Vagina (tissue), 1 donor: ENCODE data around the gene COPS7B. TPM values are rescaled to one million over a fixed set of nuclear protein-coding genes. Genes with fewer than 3 reads are reported as not detected.

ENCODE experiments used
- small RNA-seq: library from RNA; depleted of rRNA; stranded (forward); fragments of <200 nt; gene quantifications from one replicate; pipeline ENCODE3, GENCODE V24; 2016
- total RNA-seq: library from RNA; depleted of rRNA; stranded (reverse); fragments of >200 nt; gene quantifications from one replicate; pipeline ENCODE4 v1.2.3, GENCODE V29; 2016

The COPS7B gene
- total RNA-seq, 1 donor from 2014 or later = 21.1 TPM

Small RNA genes within 50 kb of the gene (small RNA-seq; reads per million reads assigned to genes)
- gene AC073476.4 = not detected

Other genes with a start within 250 kb of the COPS7B start
- not detected for gene TEX44, start 193.6 kb upstream of the COPS7B start, total RNA-seq
- 536 TPM for gene PTMA, start 77.9 kb upstream of the COPS7B start, total RNA-seq
- 23.6 TPM for gene PDE6D, start 5.2 kb upstream of the COPS7B start, total RNA-seq
- 16.0 TPM for gene NPPC, start 140.0 kb downstream of the COPS7B start, total RNA-seq
- 32.2 TPM for gene DIS3L2, start 175.3 kb downstream of the COPS7B start, total RNA-seq